D721Med (cell line): ENCODE measurements around the gene SLC33A1.
A peak's percentile ranks its signal among the peaks of the same experiment; 100 is the strongest.
"Not testable (repeated sequence)": the region's sequence is repeated elsewhere in the genome, so short reads cannot be mapped to it uniquely, and the experiment has no call there.

ENCODE experiments used
- DNase-seq: peaks from one replicate; pipeline ENCODE4 v3.0.0; 2011; ENCODE audit warnings: low spot score; ENCODE audit not compliant: insufficient read length
- FAIRE-seq: peaks from 2 replicates; lab custom pipeline; 2011; peaks lifted over from hg19 to GRCh38; lab: Jason Lieb, UNC
- CTCF ChIP-seq: IDR thresholded peaks from 2 replicates; pipeline ENCODE4 v1.5.1; 2012; ENCODE audit warnings: mild to moderate bottlenecking, control low read depth; ENCODE audit not compliant: insufficient read depth; ENCODE audit errors: missing control alignments

Gene SLC33A1

GRCh38 chr3:155854141-155854940, at the start of gene SLC33A1:
Gene SLC33A1, minus strand, starts transcription at chr3:155854427. Its CDS starts 430 bp downstream, at chr3:155853997.
- FAIRE-seq (no peak), DNase-seq (peak; percentile 94)
- no peak for TF ChIP-seq CTCF

GRCh38 chr3:155895379-155895900, 41.2 kb upstream of the SLC33A1 start:
- DNase-seq (no peak), FAIRE-seq (no peak)
- TF ChIP-seq CTCF: no peak

- FAIRE-seq (no peak), DNase-seq (no peak)
- TF ChIP-seq CTCF: no peak
Observed at GRCh38 chr3:155891321-155891720, 37.1 kb upstream of the SLC33A1 start.

- no peak for DNase-seq
- no peak for TF ChIP-seq CTCF
- no peak for FAIRE-seq
Observed at GRCh38 chr3:155890671-155891190, 36.5 kb upstream of the SLC33A1 start.

- DNase-seq: no peak
- no peak for FAIRE-seq
- no peak for TF ChIP-seq CTCF
Observed at GRCh38 chr3:155889952-155890351, 35.7 kb upstream of the SLC33A1 start.

GRCh38 chr3:155889212-155889611, 35.0 kb upstream of the SLC33A1 start:
- TF ChIP-seq CTCF: no peak
- FAIRE-seq: no peak

GRCh38 chr3:155886915-155887314, 32.7 kb upstream of the SLC33A1 start:
- no peak for FAIRE-seq
- TF ChIP-seq CTCF: no peak
- DNase-seq: no peak

More at GRCh38 chr3:155889212-155889611, 35.0 kb upstream of the SLC33A1 start:
- DNase-seq: no peak

- not testable (repeated sequence) for FAIRE-seq
Observed at GRCh38 chr3:155886348-155886747, 32.1 kb upstream of the SLC33A1 start.

More at GRCh38 chr3:155886348-155886747, 32.1 kb upstream of the SLC33A1 start:
- DNase-seq: not testable (repeated sequence)
